Bronchial epithelial cell (primary cell): ENCODE data around the gene OLFM1. TPM values are rescaled to one million over a fixed set of nuclear protein-coding genes. Genes with fewer than 3 reads are reported as not detected.
A peak's percentile ranks its signal among the peaks of the same experiment; 100 is the strongest.

ENCODE experiments used
- DNase-seq: peaks from one replicate; pipeline ENCODE4 v3.0.0-alpha.2; 2010; ENCODE audit warnings: low read depth
- FAIRE-seq: peaks from 2 replicates; lab custom pipeline; 2011; peaks lifted over from hg19 to GRCh38; lab: Jason Lieb, UNC
- H3K27me3 ChIP-seq: 2 replicates; pipeline ENCODE4 v1.5.1; 2011; ENCODE audit warnings: low read length; ENCODE audit not compliant: control insufficient read depth, insufficient read depth
- H3K36me3 ChIP-seq: 2 replicates; pipeline ENCODE4 v1.5.1; 2011; ENCODE audit warnings: low read length; ENCODE audit not compliant: control insufficient read depth, insufficient read depth
- H3K4me3 ChIP-seq: 2 replicates; pipeline ENCODE4 v1.5.1; 2011; ENCODE audit warnings: mild to moderate bottlenecking, low read depth, low read length, control low read depth
- CTCF ChIP-seq: IDR thresholded peaks from 2 replicates; pipeline ENCODE4 v1.5.1; 2011; ENCODE audit warnings: mild to moderate bottlenecking, moderate library complexity, low read length, control low read depth, inconsistent platforms; ENCODE audit not compliant: insufficient read depth, severe bottlenecking
- total RNA-seq: library from RNA; depleted of rRNA; stranded (reverse); fragments of >200 nt; gene quantifications from 2 replicates; pipeline ENCODE4 v1.2.1, GENCODE V29; 2014

The OLFM1 gene
- total RNA-seq: 0.13 and 0.26 TPM in 2 replicates

- TF ChIP-seq CTCF: peak; percentile 52
- Histone ChIP-seq H3K27me3 (peaks cover 8% of the 10 kb centered on the region), H3K4me3 (no peak within 1 kb of the TSS), H3K36me3 (no peaks in the 10 kb centered on the region)
- FAIRE-seq (no peak), DNase-seq (peak; percentile 33)
Observed at GRCh38 chr9:135087489-135087792, at the start of gene OLFM1. Gene OLFM1, plus strand, starts transcription at chr9:135087668. Its CDS starts 322 bp downstream, at chr9:135087990.

DNA sequence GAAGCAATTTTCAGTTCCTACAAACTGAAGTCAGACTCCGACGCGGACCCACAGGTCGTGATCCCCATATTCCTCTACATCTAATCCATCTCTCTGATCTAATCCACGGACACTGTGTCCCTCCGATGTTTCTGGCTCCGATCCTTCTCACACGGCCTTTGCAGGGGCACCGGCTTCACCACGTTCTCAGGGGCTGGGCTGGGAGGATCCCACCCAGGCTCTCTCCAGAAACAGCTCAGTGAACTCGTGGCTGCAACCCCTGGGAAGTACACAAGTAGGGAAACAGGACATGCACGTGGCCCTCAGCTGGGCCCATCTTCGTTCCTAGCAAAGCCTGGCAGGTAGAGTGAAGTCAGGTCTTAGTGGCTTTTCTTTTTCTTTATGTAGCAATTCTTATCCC, 49.1 kb upstream of the OLFM1 start:
- Histone ChIP-seq H3K4me3 (no peak overlapping the region), H3K36me3 (no peaks in the 10 kb centered on the region), H3K27me3 (no peaks in the 10 kb centered on the region)
- no peak for FAIRE-seq
- DNase-seq: no peak
- TF ChIP-seq CTCF: no peak

- no peak for TF ChIP-seq CTCF
- no peaks in the 10 kb centered on the region for H3K36me3 ChIP-seq
- no peak overlapping the region for H3K4me3 ChIP-seq
- DNase-seq (no peak), FAIRE-seq (no peak)
- H3K27me3 ChIP-seq: no peaks in the 10 kb centered on the region
Observed at GRCh38 chr9:135038826-135039225, 48.6 kb upstream of the OLFM1 start.

DNA sequence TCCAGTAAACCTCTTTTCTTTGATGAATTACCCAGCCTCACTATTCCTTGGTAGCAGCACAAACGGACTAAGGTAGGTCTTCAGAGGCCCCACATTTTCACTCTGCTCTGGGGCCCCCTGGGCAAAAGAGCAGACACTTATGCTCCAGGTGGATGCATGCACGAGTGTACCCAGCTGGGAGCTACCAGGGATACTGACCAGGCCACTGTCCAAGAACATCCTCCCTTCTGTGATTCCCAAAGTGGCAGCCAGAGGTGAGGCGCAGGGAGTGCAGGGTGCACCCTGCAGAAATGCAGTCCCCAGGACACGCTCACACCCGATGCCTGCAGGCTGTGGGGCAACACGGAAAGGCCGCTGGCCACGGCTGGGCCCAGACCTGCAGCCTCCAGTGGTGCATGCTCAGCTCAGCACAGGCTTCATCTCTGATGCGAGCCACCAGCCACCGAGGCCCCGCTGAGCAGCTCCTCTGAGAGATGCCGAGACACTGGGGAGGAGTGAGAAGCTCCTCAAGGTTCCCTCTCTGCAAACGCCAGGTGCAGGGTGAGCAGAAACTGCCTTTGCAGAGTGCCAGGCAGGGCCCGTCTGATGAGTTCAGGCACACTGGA, 48.1 kb upstream of the OLFM1 start:
- Histone ChIP-seq H3K36me3 (no peaks in the 10 kb centered on the region), H3K4me3 (no peak overlapping the region), H3K27me3 (no peaks in the 10 kb centered on the region)
- DNase-seq: no peak
- TF ChIP-seq CTCF: no peak
- FAIRE-seq: no peak

GRCh38 chr9:135039916-135040645, 47.4 kb upstream of the OLFM1 start:
- TF ChIP-seq CTCF: no peak
- Histone ChIP-seq H3K36me3 (no peaks in the 10 kb centered on the region), H3K27me3 (no peaks in the 10 kb centered on the region), H3K4me3 (no peak overlapping the region)
- DNase-seq: no peak
- peak; percentile 52 for FAIRE-seq
